ENCODE results near the gene PCGF6. TPM values are rescaled to one million over a fixed set of nuclear protein-coding genes. Genes with fewer than 3 reads are reported as not detected.
"Not testable (repeated sequence)": the region's sequence is repeated elsewhere in the genome, so short reads cannot be mapped to it uniquely, and the experiment has no call there.

The PCGF6 gene
- total RNA-seq, 2 experiments from 2014 or later = 13.6 to 14.7 TPM

GRCh38 chr10:103359493-103359892 lies 8.6 kb upstream of the PCGF6 start:
- POLR2A ChIA-PET; DNase-seq; H3K27ac Mint-ChIP-seq; ATAC-seq (ENCODE audit: low read depth); H3K9me3 Mint-ChIP-seq; H3K27me3 Mint-ChIP-seq; H3K36me3 Mint-ChIP-seq; H3K4me1 Mint-ChIP-seq; H3K4me3 Mint-ChIP-seq: not testable (repeated sequence)

- no peak overlapping the region for H3K4me3 Mint-ChIP-seq
- DNase-seq (no peak), ATAC-seq (ENCODE audit: low read depth) (no peak)
- peaks cover 2% of the 10 kb centered on the region for H3K27me3 Mint-ChIP-seq
- H3K4me1 Mint-ChIP-seq = no peaks in the 10 kb centered on the region
- no peaks in the 10 kb centered on the region for H3K36me3 Mint-ChIP-seq
- no peaks in the 10 kb centered on the region for H3K9me3 Mint-ChIP-seq
- POLR2A ChIA-PET = interaction anchor here (1.7 kb wide), 1 partner anchor 12 kb away, joined by 9 read pairs; the partner anchor contains the start of gene TAF5
- H3K27ac Mint-ChIP-seq = no peak overlapping the region
These were observed 5.1 kb upstream of the PCGF6 start for GRCh38 chr10:103355906-103356599.

DNA sequence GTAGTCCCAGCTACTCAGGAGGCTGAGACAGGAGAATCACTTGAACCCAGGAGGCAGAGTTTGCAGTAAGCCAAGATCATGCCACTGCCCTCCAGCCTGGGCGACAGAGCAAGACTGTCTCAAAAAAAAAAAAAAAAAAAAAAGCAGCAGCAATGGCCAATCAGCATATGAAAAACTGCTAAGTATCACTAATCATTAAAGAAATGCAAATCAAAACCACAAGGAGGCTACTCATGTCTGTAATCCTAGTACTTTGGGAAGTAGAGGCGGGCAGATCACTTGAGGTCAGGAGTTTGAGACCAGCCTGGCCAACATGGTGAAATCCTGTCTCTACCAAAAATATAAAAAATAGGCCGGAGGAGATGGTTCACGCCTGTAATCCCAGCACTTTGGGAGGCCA lies 3.6 kb upstream of the PCGF6 start:
- not testable (repeated sequence) for H3K4me3 Mint-ChIP-seq; H3K36me3 Mint-ChIP-seq; H3K27ac Mint-ChIP-seq; H3K4me1 Mint-ChIP-seq; ATAC-seq (ENCODE audit: low read depth); DNase-seq; H3K27me3 Mint-ChIP-seq; H3K9me3 Mint-ChIP-seq
- POLR2A ChIA-PET = interaction anchor here (7.4 kb wide), 1 partner anchor 13 kb away, joined by 42 read pairs; the partner anchor contains the start of gene TAF5

DNA sequence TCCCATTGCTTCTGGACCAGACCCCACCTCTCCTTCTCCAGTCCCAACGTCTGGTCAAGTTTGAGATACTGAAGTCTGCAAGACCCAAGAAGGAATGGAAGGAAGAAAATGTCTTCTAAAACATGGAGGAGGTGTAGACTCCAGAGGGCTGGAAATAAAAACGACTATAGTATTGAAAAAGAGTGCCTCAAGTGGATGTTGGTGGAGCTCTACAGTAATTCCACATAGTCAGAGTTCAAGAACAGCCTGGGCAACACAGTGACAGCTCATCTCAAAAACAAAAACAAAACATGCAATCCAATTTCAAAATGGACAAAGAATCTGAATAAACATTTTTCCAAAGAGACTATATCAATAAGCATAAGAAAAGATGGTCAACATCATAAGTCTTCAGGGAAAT lies 2.3 kb upstream of the PCGF6 start:
- no peak for ATAC-seq (ENCODE audit: low read depth)
- DNase-seq = no peak
- H3K4me3 Mint-ChIP-seq = no peak overlapping the region
- no peaks in the 10 kb centered on the region for H3K9me3 Mint-ChIP-seq
- H3K36me3 Mint-ChIP-seq = peaks cover 4% of the 10 kb centered on the region
- H3K27ac Mint-ChIP-seq = no peak overlapping the region
- POLR2A ChIA-PET = interaction anchor here (0.5 to 7.4 kb wide), 4 partner anchors 10 to 161 kb away, joined by 3 to 42 read pairs (median 6); partner anchors contain the start of gene TAF5
- peaks cover 3% of the 10 kb centered on the region for H3K4me1 Mint-ChIP-seq
- H3K27me3 Mint-ChIP-seq = peaks cover 2% of the 10 kb centered on the region

- ATAC-seq (ENCODE audit: low read depth) = no peak
- Mint-ChIP-seq H3K27ac (peak overlapping the region; percentile 64), H3K27me3 (no peaks in the 10 kb centered on the region), H3K36me3 (peaks cover 10% of the 10 kb centered on the region), H3K4me1 (peaks cover 3% of the 10 kb centered on the region), H3K9me3 (no peaks in the 10 kb centered on the region), H3K4me3 (peak overlapping the region; percentile 97)
- POLR2A ChIA-PET = interaction anchor here (0.7 to 7.4 kb wide), 4 partner anchors 13 to 310 kb away, joined by 3 to 42 read pairs (median 4); partner anchors contain the start of gene TAF5
- no peak for DNase-seq
These were observed 794 bp downstream of the PCGF6 start for GRCh38 chr10:103350175-103350516.

- Mint-ChIP-seq H3K4me3 (no peak overlapping the region), H3K27ac (no peak overlapping the region), H3K9me3 (no peaks in the 10 kb centered on the region), H3K4me1 (no peaks in the 10 kb centered on the region), H3K27me3 (no peaks in the 10 kb centered on the region), H3K36me3 (peaks cover 21% of the 10 kb centered on the region)
- no peak for DNase-seq
- POLR2A ChIA-PET = interaction anchor here (0.5 to 1.0 kb wide), 2 partner anchors 14 to 20 kb away, joined by 3 read pairs; no protein-coding TSS in a partner anchor
- no peak for ATAC-seq (ENCODE audit: low read depth)
These were observed 14.6 kb downstream of the PCGF6 start for GRCh38 chr10:103336370-103336769.

DNA sequence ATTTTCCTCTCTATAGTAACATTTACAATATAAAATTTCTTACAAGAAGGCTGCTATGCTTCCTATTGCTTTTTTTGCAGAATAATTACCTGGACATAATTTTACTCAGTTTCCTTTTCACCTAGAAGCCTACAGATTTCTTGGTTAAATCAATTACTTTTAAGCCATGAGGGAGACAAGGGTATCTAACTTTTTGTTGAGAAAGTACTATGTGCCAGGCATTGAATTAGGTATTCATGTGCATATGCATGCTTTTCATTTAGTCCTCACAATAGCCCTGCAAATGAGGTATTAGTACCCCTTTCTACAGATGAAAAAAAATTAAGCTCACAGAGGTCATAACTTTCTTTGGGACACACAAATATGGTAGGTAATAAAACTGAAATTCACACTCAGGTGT lies 16.4 kb downstream of the PCGF6 start:
- no peak overlapping the region for H3K27ac Mint-ChIP-seq
- ATAC-seq (ENCODE audit: low read depth) = no peak
- POLR2A ChIA-PET = no interaction called here
- H3K36me3 Mint-ChIP-seq = peaks cover 21% of the 10 kb centered on the region
- H3K4me1 Mint-ChIP-seq = no peaks in the 10 kb centered on the region
- DNase-seq = no peak
- H3K4me3 Mint-ChIP-seq = no peak overlapping the region
- no peaks in the 10 kb centered on the region for H3K27me3 Mint-ChIP-seq
- H3K9me3 Mint-ChIP-seq = no peaks in the 10 kb centered on the region

GRCh38 chr10:103333934-103334520 lies 16.9 kb downstream of the PCGF6 start:
- Mint-ChIP-seq H3K36me3 (peaks cover 21% of the 10 kb centered on the region), H3K9me3 (no peaks in the 10 kb centered on the region), H3K27me3 (no peaks in the 10 kb centered on the region), H3K4me1 (no peaks in the 10 kb centered on the region), H3K27ac (no peak overlapping the region), H3K4me3 (no peak overlapping the region)
- POLR2A ChIA-PET = no interaction called here
- ATAC-seq (ENCODE audit: low read depth) (no peak), DNase-seq (no peak)

- H3K27ac Mint-ChIP-seq = no peak overlapping the region
- H3K36me3 Mint-ChIP-seq = peaks cover 20% of the 10 kb centered on the region
- no peak for ATAC-seq (ENCODE audit: low read depth)
- no peak for DNase-seq
- no peaks in the 10 kb centered on the region for H3K4me1 Mint-ChIP-seq
- no peak overlapping the region for H3K4me3 Mint-ChIP-seq
- POLR2A ChIA-PET = no interaction called here
- H3K27me3 Mint-ChIP-seq = no peaks in the 10 kb centered on the region
- no peaks in the 10 kb centered on the region for H3K9me3 Mint-ChIP-seq
These were observed 23.0 kb downstream of the PCGF6 start for GRCh38 chr10:103327906-103328305.

DNA sequence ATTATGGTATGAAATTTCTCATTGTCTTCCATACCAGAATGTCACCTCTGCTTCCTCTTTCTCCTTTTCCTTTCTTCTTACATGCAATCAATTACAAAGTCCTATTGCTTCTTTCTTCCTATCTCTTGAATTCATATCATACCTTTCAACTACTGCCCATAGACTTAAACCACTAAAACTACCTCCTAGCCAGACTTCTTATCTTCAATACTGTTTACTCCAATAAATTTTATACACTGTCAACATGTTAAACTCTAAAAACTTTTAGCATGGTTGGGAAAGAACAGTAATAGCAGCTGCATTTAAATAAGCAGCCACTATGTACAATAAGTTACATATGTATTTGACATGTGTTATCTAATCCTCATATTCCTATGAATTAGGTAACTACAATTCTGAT lies 34.9 kb downstream of the PCGF6 start:
- H3K4me3 Mint-ChIP-seq = no peak overlapping the region
- H3K36me3 Mint-ChIP-seq = peaks cover 22% of the 10 kb centered on the region
- no peaks in the 10 kb centered on the region for H3K27me3 Mint-ChIP-seq
- H3K27ac Mint-ChIP-seq = no peak overlapping the region
- ATAC-seq (ENCODE audit: low read depth) (no peak), DNase-seq (no peak)
- H3K9me3 Mint-ChIP-seq = no peaks in the 10 kb centered on the region
- peaks cover 1% of the 10 kb centered on the region for H3K4me1 Mint-ChIP-seq
- POLR2A ChIA-PET = interaction anchor here (0.6 kb wide), 1 partner anchor 9 kb away, joined by 5 read pairs; no protein-coding TSS in a partner anchor

- POLR2A ChIA-PET = interaction anchor here (0.7 kb wide), 1 partner anchor 58 kb away, joined by 3 read pairs; the partner anchor contains the start of gene TAF5
- Mint-ChIP-seq H3K4me3 (no peak overlapping the region), H3K9me3 (no peaks in the 10 kb centered on the region), H3K36me3 (peaks cover 22% of the 10 kb centered on the region), H3K27ac (no peak overlapping the region), H3K27me3 (no peaks in the 10 kb centered on the region), H3K4me1 (no peaks in the 10 kb centered on the region)
- DNase-seq = no peak
- no peak for ATAC-seq (ENCODE audit: low read depth)
These were observed 40.7 kb downstream of the PCGF6 start for GRCh38 chr10:103310197-103310596.

DNA sequence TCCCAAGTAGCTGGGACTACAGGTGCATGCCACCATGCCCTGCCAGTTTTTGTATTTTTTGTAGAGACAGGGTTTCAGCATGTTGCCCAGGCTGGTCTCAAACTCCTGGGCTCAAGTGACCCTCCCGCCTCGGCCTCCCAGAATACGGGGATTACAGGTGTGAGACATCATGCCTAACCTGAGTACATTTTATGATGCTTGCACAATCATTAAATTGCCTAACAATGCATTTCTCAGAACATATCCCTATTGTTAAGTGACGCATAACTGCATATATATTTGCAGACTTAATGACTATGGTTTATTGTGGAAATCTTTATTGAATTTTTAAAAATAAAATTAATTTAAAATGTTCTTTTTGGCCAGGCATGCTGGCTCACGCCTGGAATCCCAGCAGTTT lies 43.3 kb downstream of the PCGF6 start:
- H3K9me3 Mint-ChIP-seq = no peaks in the 10 kb centered on the region
- DNase-seq = no peak
- no peaks in the 10 kb centered on the region for H3K27me3 Mint-ChIP-seq
- peaks cover 20% of the 10 kb centered on the region for H3K36me3 Mint-ChIP-seq
- ATAC-seq (ENCODE audit: low read depth) = no peak
- no peaks in the 10 kb centered on the region for H3K4me1 Mint-ChIP-seq
- POLR2A ChIA-PET = interaction anchor here (0.7 kb wide), 1 partner anchor 9 kb away, joined by 5 read pairs; no protein-coding TSS in a partner anchor
- no peak overlapping the region for H3K27ac Mint-ChIP-seq
- H3K4me3 Mint-ChIP-seq = no peak overlapping the region

DNA sequence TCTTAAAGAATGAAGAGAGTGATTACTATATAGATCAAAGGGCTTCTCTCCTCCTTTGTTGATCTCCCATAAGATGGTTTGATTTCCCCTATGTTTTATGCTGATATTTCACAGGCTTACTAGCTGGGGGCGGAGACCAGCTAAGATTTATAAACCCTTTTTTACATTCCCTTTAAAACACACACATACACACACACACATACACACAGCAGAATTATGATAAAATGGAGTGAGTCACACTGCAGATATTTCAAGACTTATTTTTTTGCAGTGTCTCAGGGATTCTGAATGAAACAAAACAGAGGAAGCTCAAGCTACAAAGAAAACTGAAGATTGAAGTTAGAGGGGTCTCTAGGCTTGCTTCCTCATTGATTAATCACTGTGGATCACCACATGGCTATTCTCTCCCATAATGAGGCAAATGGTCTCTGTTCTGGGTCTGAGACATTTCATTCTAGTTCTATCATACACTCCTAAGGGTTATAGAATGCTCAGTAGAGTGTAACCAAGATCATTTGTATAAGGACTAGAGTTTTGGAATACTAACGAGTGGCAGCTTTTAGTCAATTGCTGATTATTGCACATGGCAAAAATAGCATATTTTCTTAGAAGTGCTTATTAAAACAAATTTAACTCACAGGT lies 55.4 kb downstream of the PCGF6 start:
- H3K4me1 Mint-ChIP-seq = peaks cover 4% of the 10 kb centered on the region
- ATAC-seq (ENCODE audit: low read depth) (no peak), DNase-seq (no peak)
- POLR2A ChIA-PET = no interaction called here
- H3K9me3 Mint-ChIP-seq = no peaks in the 10 kb centered on the region
- peaks cover 10% of the 10 kb centered on the region for H3K27me3 Mint-ChIP-seq
- no peaks in the 10 kb centered on the region for H3K36me3 Mint-ChIP-seq
- no peak overlapping the region for H3K4me3 Mint-ChIP-seq
- no peak overlapping the region for H3K27ac Mint-ChIP-seq

Measured in activated naive CD8-positive, alpha-beta T cell treated with anti-CD3 and anti-CD28 coated beads, Interleukin-2, amount 10 ng/mL, durations not matched to agents 7 days and 5 days (primary cell).